GM10847 (cell line): ENCODE measurements around the gene PDIA2.
A peak's percentile ranks its signal among the peaks of the same experiment; 100 is the strongest.

Experiments
- POLR2A ChIP-seq: IDR thresholded peaks from 2 replicates; pipeline ENCODE4 v1.6.1; 2011; ENCODE audit not compliant: insufficient read length; ENCODE audit errors: extremely low read depth

Gene PDIA2, protein sequence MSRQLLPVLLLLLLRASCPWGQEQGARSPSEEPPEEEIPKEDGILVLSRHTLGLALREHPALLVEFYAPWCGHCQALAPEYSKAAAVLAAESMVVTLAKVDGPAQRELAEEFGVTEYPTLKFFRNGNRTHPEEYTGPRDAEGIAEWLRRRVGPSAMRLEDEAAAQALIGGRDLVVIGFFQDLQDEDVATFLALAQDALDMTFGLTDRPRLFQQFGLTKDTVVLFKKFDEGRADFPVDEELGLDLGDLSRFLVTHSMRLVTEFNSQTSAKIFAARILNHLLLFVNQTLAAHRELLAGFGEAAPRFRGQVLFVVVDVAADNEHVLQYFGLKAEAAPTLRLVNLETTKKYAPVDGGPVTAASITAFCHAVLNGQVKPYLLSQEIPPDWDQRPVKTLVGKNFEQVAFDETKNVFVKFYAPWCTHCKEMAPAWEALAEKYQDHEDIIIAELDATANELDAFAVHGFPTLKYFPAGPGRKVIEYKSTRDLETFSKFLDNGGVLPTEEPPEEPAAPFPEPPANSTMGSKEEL

DNA sequence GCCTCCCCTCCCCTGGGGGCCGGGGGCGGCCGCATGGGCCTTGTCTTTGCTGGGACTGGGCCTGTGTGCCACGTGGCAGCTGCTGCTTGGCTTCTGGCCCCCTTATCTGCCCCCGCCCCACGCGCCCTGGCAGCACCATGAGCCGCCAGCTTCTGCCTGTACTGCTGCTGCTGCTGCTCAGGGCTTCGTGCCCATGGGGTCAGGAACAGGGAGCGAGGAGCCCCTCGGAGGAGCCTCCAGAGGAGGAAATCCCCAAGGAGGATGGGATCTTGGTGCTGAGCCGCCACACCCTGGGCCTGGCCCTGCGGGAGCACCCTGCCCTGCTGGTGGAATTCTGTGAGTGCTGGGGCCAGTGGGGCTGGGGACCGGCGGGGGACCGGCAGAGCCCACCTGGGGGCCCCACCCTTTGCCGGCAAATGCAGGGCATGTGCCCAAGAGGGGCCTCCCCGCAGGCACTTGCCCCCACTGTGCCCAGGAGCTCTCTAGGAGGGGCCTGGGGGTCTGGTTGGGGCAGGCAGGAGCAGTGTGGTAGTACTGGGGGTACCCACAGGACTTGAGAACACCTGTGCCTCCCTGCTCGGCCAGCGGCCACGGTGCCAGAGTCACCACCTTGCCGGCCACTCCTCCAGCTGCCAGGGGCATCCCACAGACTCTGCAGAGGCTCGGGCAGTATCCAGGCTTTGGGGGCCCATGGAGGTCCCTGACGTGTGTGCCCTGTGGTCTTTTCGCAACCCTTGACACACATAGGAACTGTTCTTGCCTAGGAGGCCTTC, at the start of gene PDIA2:
Gene PDIA2, plus strand, starts transcription at position 132 of the 773 bp plus-strand sequence. Its CDS starts 6 bp downstream, at position 138.
- TF ChIP-seq POLR2A: no peak

DNA sequence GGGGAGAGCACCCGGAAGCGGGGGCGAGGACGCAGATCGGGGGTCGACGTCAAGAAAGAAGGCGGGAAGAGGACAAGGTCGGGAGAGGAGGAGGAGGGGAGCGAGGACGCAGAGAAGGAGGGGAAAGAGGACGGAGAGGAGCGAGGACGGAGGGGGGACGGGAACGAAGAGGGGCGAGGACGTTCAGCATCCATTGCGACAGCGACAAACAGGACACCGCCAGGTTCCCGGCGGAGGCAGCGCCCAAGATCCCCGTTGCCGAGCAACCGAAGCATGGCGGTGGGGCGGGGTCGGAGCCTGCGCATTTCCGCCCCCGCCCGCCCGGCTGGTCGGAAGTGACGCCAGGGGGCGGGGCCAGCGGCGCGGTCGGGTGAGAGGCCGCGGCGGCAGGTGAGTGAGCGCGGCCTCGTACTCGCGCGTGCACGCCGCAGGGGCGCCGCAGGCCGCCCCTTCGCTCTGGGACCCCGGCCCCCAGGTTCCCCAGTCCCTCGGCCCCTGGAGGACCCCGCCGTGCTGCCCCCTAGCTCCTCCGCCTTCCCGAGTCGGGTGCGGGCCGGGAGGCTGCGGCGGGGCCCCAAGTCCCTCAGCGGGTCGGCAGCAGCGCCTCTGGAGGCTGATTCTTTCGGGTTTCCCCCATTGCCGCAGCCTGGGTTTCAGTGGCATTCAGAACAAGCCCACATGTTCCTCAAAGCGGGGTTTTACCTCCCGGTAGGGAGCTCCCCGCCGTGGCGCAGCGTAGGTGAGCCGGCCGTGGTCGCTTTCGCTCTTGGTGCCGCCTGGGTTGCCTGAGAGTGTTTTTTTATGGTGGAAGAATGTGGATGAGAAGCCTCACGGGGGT, 48.3 kb upstream of the PDIA2 start, which contains the start of gene FAM234A:
Gene FAM234A, plus strand, starts transcription at position 354 of the 838 bp plus-strand sequence. CDS start 19,593 bp downstream, outside the sequence.
- TF ChIP-seq POLR2A: peak; percentile 88

DNA sequence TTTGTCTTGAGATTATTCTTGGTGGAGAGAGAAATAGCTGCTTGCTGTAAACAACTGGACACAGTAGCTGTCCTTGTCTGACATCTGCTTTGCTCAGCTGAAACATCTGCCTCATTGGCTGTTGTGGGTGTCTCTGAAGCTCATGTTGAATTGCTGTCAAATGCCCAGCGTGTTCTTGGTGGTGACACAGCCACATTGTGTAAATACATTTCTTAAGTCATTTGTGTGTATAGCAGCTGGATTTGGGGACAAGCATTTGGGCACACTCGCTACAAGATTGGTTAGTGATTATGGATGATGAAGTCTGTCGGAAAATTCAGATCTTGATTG, 43.1 kb upstream of the PDIA2 start:
- no peak for TF ChIP-seq POLR2A

DNA sequence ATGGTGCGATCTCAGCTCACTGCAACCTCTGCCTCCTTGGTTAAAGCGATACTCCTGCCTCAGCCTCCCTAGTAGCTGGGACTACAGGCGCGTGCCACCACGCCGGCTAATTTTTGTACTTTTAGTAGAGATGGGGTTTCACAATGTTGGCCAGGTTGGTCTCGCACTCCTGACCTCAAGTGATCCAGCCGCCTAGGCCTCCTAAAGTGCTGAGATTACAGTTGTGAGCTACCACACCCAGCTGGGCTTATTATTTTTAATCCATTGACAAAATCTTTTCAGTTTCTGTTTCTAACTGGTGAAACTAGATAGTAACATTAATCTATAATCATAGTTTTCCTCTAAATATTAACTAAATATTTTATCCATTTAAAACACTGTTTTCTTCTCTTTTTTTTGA, 42.4 kb upstream of the PDIA2 start:
- no peak for TF ChIP-seq POLR2A

DNA sequence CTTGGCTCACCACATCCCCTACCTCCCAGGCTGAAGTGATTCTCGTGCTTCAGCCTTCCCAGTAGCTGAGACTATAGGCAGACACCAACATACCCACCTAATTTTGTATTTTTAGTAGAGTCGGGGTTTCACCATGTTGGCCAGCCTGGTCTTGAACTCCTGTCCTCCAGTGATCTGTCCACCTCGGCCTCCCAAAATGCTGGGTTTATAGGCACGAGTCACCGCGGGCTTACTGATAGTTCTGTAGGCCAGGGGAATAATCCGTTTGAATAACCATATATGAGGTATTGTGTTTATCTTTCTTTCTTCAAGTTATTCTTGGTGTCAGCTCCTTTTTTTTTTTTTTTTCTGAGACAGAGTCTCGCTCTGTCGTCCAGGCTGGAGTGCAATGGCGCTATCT, 40.7 kb upstream of the PDIA2 start:
- TF ChIP-seq POLR2A: no peak

DNA sequence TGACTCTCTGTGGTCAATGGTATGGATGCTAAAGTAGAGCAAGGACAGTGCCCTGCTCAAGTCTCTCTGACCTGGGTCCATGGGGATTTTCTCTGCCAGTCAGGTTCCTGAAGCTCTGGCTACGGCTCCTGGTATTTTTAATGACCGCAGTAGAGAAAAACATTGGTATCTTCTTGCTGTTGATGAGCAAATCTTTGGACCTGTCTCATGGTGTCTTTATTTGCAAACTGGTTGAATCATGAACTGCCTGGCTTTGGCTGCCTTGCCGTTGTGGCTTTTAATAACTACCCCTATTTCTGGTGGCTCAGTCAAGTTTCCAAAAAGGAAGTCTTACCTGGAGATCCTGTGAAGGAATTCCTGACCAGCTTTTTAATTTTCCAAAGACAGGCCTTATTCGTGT, 39.6 kb upstream of the PDIA2 start:
- no peak for TF ChIP-seq POLR2A

DNA sequence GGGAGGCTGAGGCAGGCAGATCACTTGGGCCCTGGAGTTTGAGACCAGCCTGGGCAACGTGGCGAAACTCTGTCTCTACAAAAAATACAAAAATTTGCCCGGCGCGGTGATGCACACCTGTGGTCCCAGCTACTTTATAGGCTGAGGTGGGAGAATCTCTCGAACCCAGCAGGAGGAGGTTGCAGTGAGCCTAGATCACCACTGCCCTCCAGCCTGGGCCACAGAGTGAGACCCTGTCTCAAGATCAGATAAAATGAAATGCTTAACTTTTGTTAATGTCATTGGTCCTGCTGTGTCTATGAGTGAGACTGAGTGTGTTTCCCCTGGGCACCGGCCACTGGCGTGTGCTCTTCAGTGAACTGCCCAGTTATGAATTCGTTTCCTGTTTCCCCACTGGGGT, 37.9 kb upstream of the PDIA2 start:
- no peak for TF ChIP-seq POLR2A

DNA sequence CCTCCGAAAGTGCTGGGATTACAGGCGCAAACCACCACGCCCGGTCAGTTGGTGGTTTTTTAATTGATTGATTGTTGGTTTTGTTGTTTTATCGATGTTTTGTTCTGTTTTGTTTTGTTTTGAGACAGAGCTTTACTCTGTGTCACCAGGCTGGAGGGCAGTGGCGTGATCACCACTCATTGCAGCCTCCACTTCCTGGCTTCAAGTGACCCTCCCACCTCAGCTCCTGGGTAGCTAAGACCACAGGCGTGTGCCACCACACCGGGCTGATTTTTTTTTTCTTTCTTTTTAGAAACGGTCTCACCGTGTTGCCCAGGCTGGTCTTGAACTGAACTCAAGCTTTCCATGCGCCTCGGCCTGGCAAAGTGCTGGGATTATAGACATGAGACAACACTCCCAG, 35.9 kb upstream of the PDIA2 start:
- no peak for TF ChIP-seq POLR2A

DNA sequence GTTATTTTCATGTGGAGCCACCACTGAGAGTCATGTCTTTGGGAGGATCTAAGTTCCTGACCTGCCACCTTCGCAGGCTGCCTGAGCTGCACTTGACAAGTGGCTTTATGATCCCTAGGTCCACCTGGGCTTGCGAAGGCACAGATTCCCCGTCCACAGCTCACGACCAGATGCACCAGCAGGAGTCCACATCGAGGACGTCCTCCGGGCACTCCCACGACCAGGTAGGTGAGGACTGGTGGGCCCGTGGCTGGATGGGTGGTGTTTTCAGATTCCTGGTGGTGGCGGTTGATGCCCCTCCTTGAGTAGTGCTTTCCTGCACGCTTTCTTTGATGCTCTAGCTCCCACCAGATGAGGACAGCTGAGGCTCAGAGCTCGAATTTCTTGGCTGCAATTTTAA, 33.5 kb upstream of the PDIA2 start:
- TF ChIP-seq POLR2A: no peak

DNA sequence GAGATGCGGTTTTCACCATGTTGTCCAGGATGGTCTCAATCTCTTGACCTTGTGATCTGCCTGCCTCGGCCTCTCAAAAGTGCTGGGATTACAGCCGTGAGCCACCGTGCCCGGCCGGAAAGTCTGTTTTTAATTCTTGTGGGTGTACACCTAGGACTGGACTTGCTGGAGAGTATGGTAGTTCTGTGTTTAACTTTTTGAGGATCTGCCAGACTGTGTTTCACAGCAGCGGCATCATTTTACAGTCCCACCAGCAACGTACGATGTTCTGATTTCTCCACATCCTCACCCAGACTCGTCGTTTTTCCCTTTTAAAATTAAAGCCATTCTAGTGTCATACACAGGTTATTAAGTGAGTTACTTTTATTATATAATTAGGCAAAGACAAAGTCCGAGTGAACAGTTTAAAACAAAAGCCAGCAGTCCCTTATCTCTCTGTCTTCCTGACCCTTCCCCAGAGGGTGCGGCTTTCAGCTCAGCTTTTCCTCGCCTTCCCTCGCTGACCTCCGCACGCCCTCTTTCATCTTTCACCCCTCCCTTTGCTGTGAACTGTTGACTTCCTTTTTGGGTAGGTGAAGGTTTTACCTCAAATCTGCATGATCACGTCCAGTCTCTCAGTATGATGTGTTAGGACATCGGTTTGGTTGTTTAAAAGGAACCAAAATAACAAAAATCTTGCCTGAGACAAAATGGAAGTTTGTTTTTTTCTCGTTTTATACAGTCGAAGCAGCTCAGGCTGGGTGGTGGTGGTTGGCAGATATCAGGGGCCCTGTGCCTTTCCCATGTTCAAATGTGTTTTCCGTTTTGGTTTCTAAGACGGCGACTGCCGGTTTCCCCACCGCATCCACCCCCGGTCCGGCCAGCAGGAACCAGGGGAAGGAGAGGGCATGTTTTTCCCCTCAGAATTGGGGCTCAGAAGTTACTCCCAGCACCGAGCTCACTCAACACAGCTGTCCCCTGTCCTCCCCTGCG, 30.3 kb upstream of the PDIA2 start:
- TF ChIP-seq POLR2A: no peak

DNA sequence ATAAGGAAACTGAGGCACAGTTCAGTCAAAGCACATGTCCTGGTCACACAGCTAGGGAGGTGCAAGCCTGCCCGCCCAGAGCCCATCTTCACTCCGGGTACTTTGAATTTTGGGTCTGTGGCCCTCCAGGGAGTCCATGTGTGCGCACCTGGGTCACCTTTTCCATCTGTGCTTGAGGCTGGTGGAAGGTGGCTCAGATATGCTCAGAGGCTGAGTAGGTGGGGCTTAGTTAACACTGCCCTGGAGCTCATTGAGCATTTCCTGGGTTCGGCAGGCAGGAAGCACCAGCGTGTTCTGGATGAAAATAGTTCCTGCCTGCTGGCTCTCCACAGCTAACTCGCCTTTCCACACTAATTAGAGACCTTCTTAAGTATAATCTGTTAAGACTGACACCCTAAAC, 29.1 kb upstream of the PDIA2 start:
- no peak for TF ChIP-seq POLR2A

DNA sequence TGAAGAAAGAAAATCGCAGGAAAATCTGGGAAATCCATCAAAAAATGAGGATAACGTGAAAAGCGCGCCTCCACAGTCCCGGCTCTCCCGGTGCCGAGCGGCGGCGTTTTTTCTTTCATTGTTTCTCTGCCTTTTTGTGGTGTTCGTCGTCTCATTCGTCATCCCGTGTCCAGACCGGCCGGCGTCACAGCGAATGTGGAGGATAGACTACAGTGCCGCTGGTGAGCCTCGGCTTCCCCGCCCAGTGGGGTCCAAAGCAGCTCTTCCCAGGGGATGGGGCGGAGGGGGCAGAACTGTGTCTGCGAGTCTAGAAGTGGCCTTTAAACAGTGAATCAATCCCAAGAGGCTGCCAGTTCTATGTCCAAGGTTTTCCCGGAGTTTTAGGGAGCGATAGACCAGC, 28.5 kb upstream of the PDIA2 start:
- no peak for TF ChIP-seq POLR2A

DNA sequence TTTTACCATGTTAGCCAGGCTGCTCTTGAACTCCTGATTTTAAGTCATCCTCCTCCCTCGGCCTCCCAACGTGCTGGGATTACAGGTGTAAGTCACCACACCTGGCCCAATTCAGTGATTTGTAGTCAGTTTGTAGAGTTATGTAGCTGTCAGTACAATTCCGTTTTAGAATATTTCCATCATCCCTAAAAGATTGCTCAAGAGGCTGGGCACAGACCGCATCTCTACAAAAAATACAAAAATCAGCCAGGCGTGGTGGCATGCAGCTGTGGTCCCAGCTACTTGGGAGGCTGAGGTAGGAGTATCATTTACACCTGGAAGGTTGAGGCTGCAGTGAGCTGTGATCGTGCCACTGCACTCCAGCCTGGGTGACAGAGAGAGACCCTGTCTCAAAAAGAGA, 27.8 kb upstream of the PDIA2 start:
- TF ChIP-seq POLR2A: no peak

DNA sequence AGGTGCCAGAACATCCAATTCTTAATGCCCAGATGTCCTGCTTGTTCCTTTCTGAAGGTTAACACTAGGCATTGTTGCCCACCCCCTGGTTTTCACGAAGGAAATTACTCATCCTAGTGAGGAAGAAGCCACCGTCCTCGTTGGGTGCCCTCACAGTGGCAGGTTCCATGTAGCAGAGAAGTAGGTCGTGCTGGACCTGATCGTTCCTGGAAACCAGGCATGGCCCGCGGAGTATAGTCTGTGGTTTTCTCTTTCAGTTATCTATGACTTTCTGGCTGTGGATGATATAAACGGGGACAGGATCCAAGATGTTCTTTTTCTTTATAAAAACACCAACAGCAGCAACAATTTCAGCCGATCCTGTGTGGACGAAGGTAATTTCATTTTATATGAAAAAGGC, 23.7 kb upstream of the PDIA2 start:
- no peak for TF ChIP-seq POLR2A
